Measurements from ENCODE around the gene SV2B.

The SV2B gene

GRCh38 chr15:91254766-91255165 is 154.7 kb downstream of the SV2B start:
- DNase-seq (ENCODE audit: low read depth) = no peak
- no peak overlapping the region for H3K4me3 ChIP-seq (ENCODE audit: control insufficient read depth, low read depth, low read length)
- no peak for TF ChIP-seq CTCF (conservative IDR thresholded peaks at IDR 0.05; ENCODE audit: control insufficient read depth, insufficient read depth, low read depth, low read length)

DNA sequence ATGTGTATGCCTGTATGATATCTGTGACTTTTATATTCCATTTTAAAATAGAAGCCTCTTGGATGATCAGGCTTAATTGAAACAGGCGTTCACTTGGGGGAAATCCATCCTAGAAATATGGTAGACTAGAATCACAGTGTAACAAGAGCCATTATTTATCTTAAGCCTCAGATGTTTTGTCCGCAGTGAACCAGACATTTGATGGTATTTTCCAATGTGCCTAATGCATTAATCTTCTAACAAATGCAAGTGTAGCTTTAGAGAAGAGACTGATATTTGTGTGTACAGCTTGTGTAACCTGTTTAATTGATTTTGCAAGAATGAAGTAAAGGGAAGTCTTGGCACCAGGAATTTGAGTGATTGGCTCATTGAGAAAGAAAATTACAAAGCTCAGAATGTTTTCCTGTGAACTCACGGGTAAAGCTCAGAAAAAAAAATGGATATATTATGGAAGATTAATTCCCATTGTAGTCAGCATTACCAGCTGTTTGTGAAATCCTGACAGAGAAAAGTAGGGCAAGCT is 155.7 kb downstream of the SV2B start:
- no peak for DNase-seq (ENCODE audit: low read depth)
- TF ChIP-seq CTCF (conservative IDR thresholded peaks at IDR 0.05; ENCODE audit: control insufficient read depth, insufficient read depth, low read depth, low read length) = no peak
- no peak overlapping the region for H3K4me3 ChIP-seq (ENCODE audit: control insufficient read depth, low read depth, low read length)

GRCh38 chr15:91257746-91258414 is 157.8 kb downstream of the SV2B start:
- TF ChIP-seq CTCF (conservative IDR thresholded peaks at IDR 0.05; ENCODE audit: control insufficient read depth, insufficient read depth, low read depth, low read length) = no peak
- no peak overlapping the region for H3K4me3 ChIP-seq (ENCODE audit: control insufficient read depth, low read depth, low read length)
- DNase-seq (ENCODE audit: low read depth) = no peak

- DNase-seq (ENCODE audit: low read depth) = no peak
- H3K4me3 ChIP-seq (ENCODE audit: control insufficient read depth, low read depth, low read length) = no peak overlapping the region
- no peak for TF ChIP-seq CTCF (conservative IDR thresholded peaks at IDR 0.05; ENCODE audit: control insufficient read depth, insufficient read depth, low read depth, low read length)
Measured at GRCh38 chr15:91258415-91258759, 158.3 kb downstream of the SV2B start.

GRCh38 chr15:91259077-91259476 is 159.0 kb downstream of the SV2B start:
- H3K4me3 ChIP-seq (ENCODE audit: control insufficient read depth, low read depth, low read length) = no peak overlapping the region
- TF ChIP-seq CTCF (conservative IDR thresholded peaks at IDR 0.05; ENCODE audit: control insufficient read depth, insufficient read depth, low read depth, low read length) = no peak
- DNase-seq (ENCODE audit: low read depth) = no peak

DNA sequence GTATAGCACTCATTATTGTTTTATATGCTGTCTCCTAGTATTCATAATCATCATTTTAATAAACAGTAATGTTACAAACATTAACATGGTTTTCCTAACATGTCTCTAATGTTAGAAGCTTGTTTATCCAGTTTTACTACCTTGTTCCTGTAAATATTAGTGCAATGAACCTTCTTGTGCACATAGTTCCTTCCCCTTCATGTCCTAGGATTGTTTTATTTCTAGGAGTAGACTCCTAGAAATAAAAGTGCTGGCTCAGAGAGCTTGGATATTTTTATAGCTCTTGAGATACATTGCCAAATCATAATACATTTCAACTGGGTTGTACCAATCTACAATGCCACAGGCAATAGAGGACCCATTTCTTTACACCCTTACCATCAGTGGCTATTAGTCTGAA is 161.3 kb downstream of the SV2B start:
- TF ChIP-seq CTCF (conservative IDR thresholded peaks at IDR 0.05; ENCODE audit: control insufficient read depth, insufficient read depth, low read depth, low read length) = no peak
- DNase-seq (ENCODE audit: low read depth) = no peak

More for the DNA sequence above, 161.3 kb downstream of the SV2B start:
- H3K4me3 ChIP-seq (ENCODE audit: control insufficient read depth, low read depth, low read length) = no peak overlapping the region

Data from fibroblast of mammary gland (primary cell).